ACHN (cell line): ENCODE measurements around the gene PI4KA.
"Not testable (repeated sequence)": the region's sequence is repeated elsewhere in the genome, so short reads cannot be mapped to it uniquely, and the experiment has no call there.

Experiments
- DNase-seq: peaks from one replicate; pipeline ENCODE4 v3.0.0-alpha.2; 2015
- in situ Hi-C: cut with HindIII; loops from 2 replicates; pipeline ENCODE4 v1.10.0; 2017; ENCODE audit warnings: low sequenced_read_pairs, low pct_ligation_motif_present, low pct_unique_long_range_greater_than_20kb

Gene PI4KA

DNA sequence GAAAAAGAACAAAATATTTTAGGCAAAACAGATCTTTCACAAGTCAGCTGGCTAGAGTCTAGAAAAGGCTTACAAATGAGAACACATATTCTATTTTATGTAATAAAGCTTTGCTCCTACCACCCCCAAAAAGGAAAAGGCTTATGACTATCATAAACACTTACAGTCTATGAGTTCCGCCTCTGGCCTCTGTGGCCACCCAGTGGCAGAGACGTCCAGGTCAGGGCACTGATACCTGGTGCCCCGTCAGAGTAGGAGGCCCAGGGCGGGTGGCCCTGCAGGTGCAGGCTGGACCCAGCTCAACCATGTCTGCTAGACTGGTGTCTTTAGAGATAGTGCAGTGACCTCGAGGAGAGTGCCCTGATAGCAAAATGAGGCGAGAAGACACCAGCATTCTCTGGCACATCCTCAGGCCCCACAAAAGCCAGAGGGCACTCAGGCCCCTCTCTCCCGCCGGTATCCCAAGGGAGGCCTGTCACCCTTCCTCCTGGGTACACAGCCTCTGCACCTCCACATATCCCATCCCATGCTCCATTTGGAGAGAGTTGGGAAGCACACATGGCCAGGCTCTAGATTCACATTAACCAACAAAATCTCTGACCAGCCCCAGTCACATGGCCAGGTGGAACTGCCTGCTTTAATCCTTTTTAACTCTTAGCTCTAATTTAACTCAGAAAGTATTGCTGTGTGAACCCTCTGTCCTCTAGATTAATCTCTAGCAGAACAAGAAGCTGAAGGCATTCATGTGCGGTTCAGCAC is 112.0 kb downstream of the PI4KA start:
- no peak for DNase-seq
- in situ Hi-C loops: no loop called here

DNA sequence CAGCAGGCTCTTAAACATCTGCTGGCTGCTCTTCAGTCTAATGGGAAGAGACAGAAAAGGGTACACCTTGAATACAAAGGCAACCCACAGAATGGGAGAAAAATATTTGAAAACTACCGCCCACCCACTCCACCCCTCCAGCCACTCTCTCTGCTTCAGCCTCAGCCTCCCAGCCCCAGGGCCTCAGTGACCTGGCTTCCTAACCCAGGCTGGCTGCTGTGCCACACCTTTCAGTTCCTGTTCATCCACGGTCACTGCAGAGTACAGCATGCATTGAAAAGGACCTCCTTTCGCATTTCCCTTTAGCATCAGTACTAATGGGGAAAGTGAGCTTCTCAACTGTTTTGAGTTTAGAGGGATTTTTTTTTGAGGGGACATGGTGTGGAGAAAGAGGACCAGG is 113.5 kb downstream of the PI4KA start:
- DNase-seq: no peak
- in situ Hi-C loops: no loop called here

DNA sequence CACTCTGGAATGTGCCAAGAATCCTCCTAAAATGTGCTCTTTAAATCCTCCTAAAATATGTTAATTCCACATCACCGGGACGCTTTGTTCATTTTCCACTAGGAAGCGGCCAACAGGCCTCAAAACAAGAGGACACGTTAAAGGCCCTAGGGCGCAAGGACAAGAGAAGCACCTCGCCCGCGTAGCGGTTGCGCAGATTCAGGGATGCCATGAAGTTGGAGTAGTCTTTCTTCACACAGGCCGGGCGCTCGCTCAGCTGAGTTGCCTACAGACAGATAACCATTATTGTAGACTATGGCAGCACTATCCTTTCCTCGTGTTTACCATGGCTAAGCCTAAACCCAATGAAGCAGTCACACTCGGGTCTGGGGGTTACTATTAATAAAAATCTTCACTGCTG is 114.2 kb downstream of the PI4KA start:
- in situ Hi-C loops: no loop called here

DNA sequence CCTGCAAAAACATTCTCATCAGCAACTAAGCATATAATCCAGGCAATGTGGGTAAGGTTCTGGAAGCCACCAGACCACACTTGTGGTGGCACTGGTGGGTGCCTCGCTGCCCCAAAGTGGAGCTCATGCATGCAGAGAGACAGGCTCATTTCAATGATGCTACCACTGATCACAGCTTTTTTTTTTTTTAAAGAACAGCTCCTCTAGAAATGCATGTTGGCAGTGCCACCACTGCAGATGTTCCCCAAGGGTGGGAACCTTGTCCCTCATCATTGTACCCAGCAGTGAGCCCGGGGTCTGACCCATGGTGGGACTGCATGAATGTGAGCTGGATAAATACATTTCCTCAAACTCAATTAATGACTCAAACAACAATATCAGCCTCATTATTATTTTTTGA is 115.8 kb downstream of the PI4KA start:
- in situ Hi-C loops: no loop called here
- no peak for DNase-seq

More for the DNA sequence above, 114.2 kb downstream of the PI4KA start:
- no peak for DNase-seq

DNA sequence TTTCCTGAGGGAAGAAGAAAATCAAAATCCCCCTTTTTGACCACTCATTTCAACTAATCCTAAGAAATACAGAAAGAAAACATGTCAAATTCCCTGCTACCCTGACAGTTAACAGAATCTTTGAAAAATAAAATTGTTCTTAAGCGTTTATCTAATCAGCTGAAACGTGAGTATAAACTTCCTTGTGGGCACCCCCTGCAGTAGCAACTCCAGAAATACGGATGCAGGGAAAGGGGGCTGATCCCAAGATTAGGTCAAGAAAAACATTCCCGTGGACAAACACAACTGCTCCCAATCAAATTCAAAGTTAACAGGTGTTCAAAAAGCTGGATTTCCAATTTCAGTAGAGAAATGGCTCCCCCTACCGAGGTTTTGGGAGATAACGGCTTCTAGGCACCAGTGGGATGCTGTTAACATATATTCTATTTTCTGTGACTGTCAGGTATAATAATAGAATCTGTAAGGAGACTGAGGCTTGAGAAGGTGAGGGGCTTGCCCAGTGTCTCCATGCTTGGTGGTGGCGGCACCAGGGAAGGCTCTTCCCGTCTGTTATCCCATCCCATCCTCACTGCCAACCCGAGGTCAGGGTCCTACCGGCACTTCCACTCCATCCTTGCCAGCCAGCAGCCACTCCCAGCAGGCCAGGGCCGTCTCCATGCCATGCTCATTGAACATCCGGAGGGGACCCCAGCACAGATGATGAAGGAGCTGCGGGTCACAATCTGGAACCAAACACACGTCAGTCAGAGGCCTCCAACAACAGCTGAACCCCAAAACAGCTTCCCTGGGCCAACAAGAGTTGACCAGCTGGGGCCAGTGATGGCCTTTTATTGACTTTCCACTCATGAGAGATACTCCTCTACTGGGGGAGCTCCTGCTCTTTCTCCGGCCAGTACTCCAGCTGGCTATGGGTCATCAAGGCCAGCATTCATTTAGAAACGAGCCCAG is 116.7 kb downstream of the PI4KA start:
- in situ Hi-C loops: no loop called here
- DNase-seq: peak; percentile 33

DNA sequence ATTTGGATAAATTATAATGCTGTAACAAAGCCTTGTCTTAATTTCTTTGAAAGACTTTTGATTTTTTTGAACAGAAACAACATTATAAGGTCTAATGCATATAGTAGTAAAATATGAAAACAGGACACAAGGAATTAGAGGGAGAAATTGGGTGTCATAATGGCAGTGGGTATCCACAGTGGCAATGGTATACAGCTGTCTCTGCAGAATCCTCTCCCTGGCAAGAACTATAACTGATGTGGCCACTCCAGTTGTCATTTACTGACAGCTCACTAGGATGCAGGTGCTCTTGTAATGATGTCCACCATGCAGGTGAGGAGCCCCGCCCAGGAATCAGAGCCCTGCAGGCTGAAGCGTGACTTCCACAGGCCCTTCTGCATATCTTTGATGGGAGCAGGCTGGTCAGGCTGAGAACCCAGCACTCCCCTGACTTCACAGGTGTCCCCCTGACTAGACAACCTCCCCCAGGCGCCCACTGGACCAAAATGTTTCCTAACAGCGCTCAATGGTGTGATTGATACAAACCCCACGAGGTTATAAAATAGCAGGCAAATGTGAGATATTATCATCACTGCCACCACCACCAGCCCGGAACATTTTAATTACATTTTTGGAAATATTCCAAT is 117.5 kb downstream of the PI4KA start:
- in situ Hi-C loops: no loop called here
- DNase-seq: no peak

DNA sequence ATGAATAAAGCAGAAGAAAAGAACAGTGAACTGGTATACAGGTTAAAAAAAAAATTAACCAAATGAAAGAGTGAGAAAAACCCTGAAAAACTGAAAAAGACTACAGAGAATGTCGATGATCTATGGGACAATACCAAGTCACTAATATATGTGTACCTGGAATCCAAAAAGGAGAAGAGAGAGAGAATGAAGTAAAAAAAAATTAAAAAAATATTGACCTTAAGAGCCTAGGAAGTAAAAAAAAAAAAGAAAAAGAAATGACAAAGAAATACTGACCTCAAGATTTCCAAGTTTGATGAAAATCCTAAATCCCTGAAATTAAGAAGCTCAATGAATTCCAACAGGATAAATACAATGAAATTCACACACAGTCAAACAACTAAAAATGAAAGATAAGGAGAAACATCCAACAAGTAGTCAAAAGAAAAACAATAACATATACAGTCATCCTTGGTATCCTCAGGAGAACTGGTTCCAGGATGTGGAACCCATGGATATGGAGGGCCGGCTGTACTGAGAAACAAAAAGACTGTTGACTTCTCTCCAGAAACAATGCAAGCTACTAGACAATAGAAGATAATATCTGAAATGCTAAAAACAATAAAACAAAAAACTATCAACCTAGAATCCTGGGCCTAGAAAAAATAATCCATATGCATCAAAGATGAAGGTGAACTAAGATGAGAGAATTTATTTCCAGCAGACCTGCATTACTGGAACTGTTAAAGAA is 118.2 kb downstream of the PI4KA start:
- in situ Hi-C loops: no loop called here
- DNase-seq: no peak

DNA sequence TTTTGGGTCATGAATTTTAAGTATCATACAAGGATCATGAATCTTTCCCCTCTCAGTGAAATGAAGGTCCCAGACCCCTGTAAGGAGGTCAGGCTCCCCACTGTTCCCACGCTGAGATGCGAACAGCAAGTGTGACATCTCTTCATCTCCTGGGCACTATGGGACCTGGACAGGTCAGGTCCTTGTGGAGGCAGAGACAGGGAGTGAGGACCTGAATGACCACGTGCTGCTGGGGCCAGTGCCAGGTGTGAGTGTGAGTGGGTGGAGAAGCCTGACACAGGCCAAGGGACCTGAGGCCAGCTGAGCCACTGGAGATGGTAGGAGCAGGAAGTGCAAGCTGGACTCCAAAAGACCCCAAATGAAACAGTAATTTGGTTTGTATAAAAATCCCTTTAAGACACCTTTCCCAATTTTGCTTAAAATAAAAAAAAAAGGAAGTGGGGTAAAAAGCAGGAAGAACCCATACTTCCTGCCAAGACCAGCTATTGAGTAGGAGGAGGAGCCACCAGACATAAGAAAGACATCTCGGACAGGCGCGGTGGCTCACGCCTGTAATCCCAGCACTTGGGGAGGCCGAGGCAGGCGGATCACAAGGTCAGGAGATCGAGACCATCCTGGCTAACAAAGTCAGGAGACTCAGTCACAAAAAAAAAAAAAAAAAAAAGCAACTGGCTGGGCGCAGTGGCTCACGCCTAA is 120.1 kb downstream of the PI4KA start:
- DNase-seq: no peak
- in situ Hi-C loops: no loop called here

DNA sequence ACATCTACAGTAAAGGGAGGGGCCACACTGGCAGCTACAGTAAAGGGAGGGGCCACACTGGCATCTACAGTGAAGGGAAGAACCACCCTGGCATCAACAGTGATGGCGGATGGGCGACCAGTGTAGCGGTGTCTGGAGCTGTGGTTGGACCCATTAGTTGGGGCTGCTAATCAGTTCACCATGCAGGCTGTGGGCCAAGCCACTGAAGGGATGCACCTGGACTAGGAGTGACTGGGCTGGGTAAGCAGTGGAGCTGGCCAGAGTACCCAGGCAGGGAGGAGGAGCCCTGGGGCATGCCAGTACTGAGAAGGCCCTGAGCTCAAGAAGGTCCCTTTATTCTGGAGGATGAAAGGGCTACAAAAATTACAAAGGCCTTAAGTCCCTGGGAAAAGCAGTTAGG is 121.7 kb downstream of the PI4KA start:
- DNase-seq, in situ Hi-C loops: not testable (repeated sequence)

DNA sequence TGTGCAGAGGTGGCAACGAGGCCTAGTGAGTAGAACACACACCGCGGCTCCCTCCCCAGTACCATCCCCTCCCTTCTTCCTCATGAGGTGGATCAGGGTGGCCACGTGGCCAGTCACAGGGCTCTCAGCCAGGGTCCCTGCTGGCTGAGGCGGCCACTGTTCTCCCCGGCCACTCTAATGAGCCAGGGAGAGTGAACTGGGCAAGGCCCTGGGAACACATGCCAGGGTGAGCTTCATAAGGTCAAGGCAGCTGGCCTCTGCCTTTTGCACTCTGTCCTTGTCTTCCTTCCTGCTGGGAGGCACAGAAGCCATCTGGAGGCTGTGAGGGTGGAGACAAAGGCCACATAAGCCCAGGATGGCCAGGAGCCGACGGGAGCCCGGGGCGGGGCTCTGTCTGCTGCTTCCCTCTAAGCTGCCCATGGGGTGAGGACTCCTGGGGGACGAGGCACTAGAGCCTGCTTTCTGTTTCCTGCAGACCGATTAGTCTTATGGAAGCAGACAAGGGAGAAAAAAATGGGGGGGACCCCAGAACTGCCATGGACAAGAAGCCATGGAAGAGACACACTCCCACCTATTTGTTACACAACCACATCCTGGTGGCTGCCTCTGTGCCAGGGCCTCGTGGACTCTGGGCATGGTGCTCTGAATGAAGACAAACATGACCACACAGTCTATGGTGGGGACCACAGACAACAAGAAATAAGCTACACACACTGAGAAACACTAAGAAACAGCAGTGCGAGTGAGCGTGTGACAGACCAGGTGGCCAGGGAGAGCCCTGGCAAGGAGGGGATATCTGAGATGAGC is 123.1 kb downstream of the PI4KA start:
- in situ Hi-C loops, DNase-seq: not testable (repeated sequence)

DNA sequence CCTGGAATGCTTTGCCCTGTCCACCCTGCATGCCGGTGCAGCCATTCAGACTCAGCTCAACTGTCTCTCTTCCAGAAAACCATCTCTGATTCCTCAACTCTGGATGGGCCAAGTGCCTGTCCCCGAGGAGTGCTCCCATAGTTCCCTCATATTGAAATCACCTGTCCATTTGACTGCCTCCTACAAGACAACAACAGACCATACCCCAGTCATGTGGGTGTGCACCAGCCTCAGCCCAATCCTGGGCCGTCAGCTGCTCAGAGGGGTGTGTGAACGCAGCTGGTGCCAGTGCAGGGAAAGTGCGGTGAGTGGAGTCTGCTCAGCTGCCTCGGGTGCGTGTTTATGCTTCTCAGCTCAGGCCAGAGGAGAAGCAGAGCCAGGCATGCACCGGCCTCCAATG is 126.2 kb downstream of the PI4KA start:
- in situ Hi-C loops, DNase-seq: not testable (repeated sequence)

DNA sequence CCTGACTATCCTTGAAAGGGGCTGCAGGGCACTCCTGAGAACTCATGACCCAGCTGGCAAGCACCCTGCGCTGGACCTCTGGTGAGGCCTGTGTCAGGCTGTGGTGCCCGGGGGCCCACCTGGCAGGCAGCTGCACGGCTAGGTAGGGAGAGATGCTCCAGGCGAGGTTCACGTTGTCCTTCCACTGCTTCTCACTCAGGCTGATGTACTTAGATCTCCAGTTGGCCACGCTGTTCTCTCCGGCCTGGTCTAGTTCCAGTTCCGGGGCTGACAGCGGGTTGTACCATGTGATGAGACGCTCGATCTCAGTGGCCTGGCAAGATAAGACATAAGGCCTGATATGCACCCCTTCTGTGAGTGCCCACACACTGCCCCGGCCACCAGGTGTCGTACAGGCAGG is 129.4 kb downstream of the PI4KA start:
- in situ Hi-C loops: no loop called here
- DNase-seq: no peak

DNA sequence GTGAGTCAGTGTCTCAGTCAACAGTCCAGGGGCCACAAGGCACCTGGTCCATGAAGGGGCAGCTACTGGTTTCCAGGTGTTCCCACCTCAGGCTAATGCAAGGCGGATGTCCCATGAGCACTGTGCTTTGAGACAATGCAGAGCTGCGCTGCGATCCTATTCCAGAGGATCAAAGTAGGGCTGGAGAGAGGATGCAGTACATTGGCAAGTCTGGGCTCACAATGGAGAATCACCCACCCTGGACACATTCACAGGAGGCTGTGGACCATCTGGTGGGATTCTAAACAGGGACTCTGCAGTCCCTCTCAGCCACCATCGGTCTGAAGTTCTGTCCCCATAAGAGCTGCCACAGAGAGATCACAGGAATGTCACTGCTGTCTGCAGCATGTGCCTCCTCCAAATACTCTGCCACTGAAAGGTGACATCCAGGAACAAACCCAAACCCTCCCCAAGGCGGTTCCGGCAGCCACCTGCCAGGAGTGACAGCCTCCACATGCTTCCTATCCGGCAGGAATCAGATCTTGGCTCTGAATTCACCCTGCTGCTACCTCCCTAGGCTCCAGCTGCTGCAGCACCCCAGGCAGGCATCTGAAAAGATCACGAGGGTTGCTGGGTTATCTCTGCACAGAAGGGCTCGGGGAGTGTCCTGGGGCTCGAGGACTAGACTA is 130.0 kb downstream of the PI4KA start:
- in situ Hi-C loops: no loop called here
- no peak for DNase-seq

DNA sequence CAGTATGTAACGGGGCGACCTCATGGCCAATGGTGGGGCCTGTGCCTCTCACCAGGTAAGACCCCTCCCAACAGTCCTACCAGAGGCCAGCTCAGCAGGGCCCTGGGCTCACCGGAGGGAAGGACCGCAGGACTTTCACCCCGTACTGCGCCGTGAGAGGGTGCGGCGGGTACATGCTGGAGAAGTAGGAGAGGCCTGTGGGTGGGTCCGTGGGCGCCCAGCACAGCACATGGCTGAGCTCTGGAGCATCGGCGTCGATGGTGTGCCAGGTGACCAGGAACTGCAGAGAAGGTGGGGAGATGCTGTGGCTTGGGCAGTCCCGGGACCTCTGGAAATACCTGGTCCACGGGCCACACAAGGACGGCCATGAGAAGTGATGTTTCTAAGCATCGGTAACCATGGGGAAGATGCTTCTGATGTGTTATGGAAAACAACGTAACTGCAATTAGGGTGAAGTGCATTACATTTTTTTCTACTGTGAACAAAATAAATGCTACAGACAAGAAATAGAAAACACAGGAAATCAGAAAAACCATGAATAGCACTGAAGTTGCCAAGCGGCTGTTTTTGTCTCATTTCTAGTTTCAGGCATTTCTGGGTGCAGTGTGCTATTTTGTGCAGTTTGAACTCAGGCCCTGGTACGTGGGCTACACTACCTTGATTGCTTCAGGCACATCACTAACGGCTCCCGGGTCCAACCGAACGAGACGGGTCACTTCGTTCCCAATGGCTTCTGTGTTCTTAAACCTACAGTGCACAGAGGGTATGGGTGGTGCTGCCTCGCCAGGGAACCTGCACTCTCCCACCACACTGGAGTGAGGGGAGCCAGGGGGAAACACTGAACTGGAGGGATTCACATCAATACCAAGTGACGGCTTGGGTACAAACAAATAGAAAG is 131.2 kb downstream of the PI4KA start:
- in situ Hi-C loops: no loop called here
- no peak for DNase-seq

DNA sequence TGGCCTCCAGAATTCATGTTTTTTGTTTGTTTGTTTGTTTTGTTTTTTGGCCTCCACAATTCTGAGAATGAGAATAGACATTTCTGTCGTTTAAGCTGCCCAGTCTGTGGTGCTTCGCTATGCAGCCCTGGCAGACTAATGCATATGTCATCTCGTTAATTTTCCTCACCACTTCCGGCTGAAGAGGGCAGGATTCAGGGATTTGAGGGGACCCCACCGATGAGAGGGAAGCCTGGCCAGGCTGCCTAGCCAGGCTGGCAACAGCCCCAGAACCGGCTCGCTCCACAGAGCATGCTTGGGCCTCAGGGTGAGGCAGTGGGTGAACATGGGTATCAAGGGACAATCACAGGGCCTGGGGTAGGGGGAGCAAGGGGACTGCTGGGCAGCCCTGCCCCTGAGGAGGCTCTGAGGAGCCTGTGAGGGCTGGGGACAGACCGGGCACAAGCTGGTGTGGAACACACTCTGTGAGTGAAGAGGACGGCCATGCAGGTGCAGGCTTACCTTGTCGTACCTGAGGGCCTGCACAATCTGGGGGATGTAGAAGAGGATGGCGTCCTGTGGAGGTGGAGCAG is 132.5 kb downstream of the PI4KA start:
- no peak for DNase-seq
- in situ Hi-C loops: no loop called here
